ENCODE data around the gene MAP1A. TPM values are rescaled to one million over a fixed set of nuclear protein-coding genes. Genes with fewer than 3 reads are reported as not detected.
A peak's percentile ranks its signal among the peaks of the same experiment; 100 is the strongest.

MAP1A gene
- polyA plus RNA-seq, 1 donor from 2014 or later, result 3.4 TPM

DNA sequence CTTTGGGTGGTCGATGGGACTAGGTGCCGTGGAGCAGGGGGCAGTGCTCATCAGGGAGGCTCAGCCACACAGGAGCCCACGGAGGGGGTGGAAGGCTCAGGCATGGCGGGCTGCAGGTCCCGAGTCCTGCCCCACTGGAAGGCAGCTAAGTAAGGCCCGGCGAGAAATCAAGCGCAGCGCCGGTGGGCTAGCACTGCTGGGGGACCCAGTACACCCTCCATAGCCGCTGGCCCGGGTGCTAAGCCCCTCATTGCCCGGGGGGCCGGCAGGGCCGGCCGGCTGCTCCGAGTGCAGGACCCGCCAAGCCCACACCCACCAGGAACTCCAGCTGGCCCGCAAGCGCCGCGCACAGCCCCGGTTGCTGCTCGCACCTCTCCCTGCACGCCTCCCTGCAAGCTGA lies 43.5 kb upstream of the MAP1A start:
- Histone ChIP-seq H3K9ac (ENCODE audit: low read length) (no peak overlapping the region), H3K36me3 (ENCODE audit: insufficient read depth, low read length) (peaks cover 16% of the 10 kb centered on the region), H3K9me2 (ENCODE audit: insufficient read depth, low read length) (no peaks in the 10 kb centered on the region), H2AFZ (ENCODE audit: low read depth, low read length) (no peak overlapping the region), H3K4me2 (ENCODE audit: low read length) (no peak overlapping the region), H3K9me3 (ENCODE audit: low read length) (no peaks in the 10 kb centered on the region), H3K27me3 (ENCODE audit: insufficient read depth, low read depth, low read length) (no peaks in the 10 kb centered on the region), H4K20me1 (ENCODE audit: insufficient read depth) (no peaks in the 10 kb centered on the region), H3K4me3 (ENCODE audit: low read length) (no peak overlapping the region), H3F3A (ENCODE audit: insufficient read depth, low read length, poor library complexity, severe bottlenecking) (no peaks in the 10 kb centered on the region), H3K79me2 (replicated peaks; ENCODE audit: insufficient read depth, low read length) (peaks cover 5% of the 10 kb centered on the region), H3K27ac (ENCODE audit: low read length) (no peak overlapping the region)
- TF ChIP-seq, protein P1, sequence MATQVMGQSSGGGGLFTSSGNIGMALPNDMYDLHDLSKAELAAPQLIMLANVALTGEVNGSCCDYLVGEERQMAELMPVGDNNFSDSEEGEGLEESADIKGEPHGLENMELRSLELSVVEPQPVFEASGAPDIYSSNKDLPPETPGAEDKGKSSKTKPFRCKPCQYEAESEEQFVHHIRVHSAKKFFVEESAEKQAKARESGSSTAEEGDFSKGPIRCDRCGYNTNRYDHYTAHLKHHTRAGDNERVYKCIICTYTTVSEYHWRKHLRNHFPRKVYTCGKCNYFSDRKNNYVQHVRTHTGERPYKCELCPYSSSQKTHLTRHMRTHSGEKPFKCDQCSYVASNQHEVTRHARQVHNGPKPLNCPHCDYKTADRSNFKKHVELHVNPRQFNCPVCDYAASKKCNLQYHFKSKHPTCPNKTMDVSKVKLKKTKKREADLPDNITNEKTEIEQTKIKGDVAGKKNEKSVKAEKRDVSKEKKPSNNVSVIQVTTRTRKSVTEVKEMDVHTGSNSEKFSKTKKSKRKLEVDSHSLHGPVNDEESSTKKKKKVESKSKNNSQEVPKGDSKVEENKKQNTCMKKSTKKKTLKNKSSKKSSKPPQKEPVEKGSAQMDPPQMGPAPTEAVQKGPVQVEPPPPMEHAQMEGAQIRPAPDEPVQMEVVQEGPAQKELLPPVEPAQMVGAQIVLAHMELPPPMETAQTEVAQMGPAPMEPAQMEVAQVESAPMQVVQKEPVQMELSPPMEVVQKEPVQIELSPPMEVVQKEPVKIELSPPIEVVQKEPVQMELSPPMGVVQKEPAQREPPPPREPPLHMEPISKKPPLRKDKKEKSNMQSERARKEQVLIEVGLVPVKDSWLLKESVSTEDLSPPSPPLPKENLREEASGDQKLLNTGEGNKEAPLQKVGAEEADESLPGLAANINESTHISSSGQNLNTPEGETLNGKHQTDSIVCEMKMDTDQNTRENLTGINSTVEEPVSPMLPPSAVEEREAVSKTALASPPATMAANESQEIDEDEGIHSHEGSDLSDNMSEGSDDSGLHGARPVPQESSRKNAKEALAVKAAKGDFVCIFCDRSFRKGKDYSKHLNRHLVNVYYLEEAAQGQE (IDR thresholded peaks at IDR 0.05; ENCODE audit: borderline replicate concordance), result no peak
- no peak for TF ChIP-seq TAF1 (IDR thresholded peaks at IDR 0.05; ENCODE audit: low read depth)
- TF ChIP-seq POLR2AphosphoS5 (IDR thresholded peaks at IDR 0.05), result no peak
- no peak for TF ChIP-seq EP300 (conservative IDR thresholded peaks at IDR 0.05; ENCODE audit: poor library complexity, severe bottlenecking)
- TF ChIP-seq RAD21 (conservative IDR thresholded peaks at IDR 0.05), result no peak
- TF ChIP-seq SMC3 (conservative IDR thresholded peaks at IDR 0.05; ENCODE audit: poor library complexity), result no peak
- no peak for TF ChIP-seq MXI1 (conservative IDR thresholded peaks at IDR 0.05; ENCODE audit: poor library complexity, severe bottlenecking)
- TF ChIP-seq, protein P2, sequence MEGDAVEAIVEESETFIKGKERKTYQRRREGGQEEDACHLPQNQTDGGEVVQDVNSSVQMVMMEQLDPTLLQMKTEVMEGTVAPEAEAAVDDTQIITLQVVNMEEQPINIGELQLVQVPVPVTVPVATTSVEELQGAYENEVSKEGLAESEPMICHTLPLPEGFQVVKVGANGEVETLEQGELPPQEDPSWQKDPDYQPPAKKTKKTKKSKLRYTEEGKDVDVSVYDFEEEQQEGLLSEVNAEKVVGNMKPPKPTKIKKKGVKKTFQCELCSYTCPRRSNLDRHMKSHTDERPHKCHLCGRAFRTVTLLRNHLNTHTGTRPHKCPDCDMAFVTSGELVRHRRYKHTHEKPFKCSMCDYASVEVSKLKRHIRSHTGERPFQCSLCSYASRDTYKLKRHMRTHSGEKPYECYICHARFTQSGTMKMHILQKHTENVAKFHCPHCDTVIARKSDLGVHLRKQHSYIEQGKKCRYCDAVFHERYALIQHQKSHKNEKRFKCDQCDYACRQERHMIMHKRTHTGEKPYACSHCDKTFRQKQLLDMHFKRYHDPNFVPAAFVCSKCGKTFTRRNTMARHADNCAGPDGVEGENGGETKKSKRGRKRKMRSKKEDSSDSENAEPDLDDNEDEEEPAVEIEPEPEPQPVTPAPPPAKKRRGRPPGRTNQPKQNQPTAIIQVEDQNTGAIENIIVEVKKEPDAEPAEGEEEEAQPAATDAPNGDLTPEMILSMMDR (IDR thresholded peaks at IDR 0.05; ENCODE audit: poor library complexity, severe bottlenecking), result no peak
- no peak for TF ChIP-seq EZH2 (IDR thresholded peaks at IDR 0.05; ENCODE audit: borderline replicate concordance, insufficient read depth, low read length, poor library complexity, severe bottlenecking)

- H3K36me3 ChIP-seq (ENCODE audit: insufficient read depth, low read length), result peaks cover 13% of the 10 kb centered on the region
- no peak overlapping the region for H3K4me3 ChIP-seq (ENCODE audit: low read length)
- no peaks in the 10 kb centered on the region for H3K27me3 ChIP-seq (ENCODE audit: insufficient read depth, low read depth, low read length)
- H3K27ac ChIP-seq (ENCODE audit: low read length), result no peak overlapping the region
- peaks cover 3% of the 10 kb centered on the region for H4K20me1 ChIP-seq (ENCODE audit: insufficient read depth)
- no peaks in the 10 kb centered on the region for H3F3A ChIP-seq (ENCODE audit: insufficient read depth, low read length, poor library complexity, severe bottlenecking)
- H3K79me2 ChIP-seq (replicated peaks; ENCODE audit: insufficient read depth, low read length), result peaks cover 46% of the 10 kb centered on the region
- no peaks in the 10 kb centered on the region for H3K9me3 ChIP-seq (ENCODE audit: low read length)
- no peak overlapping the region for H3K4me2 ChIP-seq (ENCODE audit: low read length)
- TF ChIP-seq, protein P1 (IDR thresholded peaks at IDR 0.05; ENCODE audit: borderline replicate concordance), result no peak
- TF ChIP-seq POLR2AphosphoS5 (IDR thresholded peaks at IDR 0.05) (no peak), EP300 (conservative IDR thresholded peaks at IDR 0.05; ENCODE audit: poor library complexity, severe bottlenecking) (no peak), RAD21 (conservative IDR thresholded peaks at IDR 0.05) (peak; percentile 51), TAF1 (IDR thresholded peaks at IDR 0.05; ENCODE audit: low read depth) (no peak), SMC3 (conservative IDR thresholded peaks at IDR 0.05; ENCODE audit: poor library complexity) (peak; percentile 62), MXI1 (conservative IDR thresholded peaks at IDR 0.05; ENCODE audit: poor library complexity, severe bottlenecking) (no peak)
- TF ChIP-seq, protein P2 (IDR thresholded peaks at IDR 0.05; ENCODE audit: poor library complexity, severe bottlenecking), result peak; percentile 52
- no peak overlapping the region for H2AFZ ChIP-seq (ENCODE audit: low read depth, low read length)
- no peaks in the 10 kb centered on the region for H3K9me2 ChIP-seq (ENCODE audit: insufficient read depth, low read length)
- H3K9ac ChIP-seq (ENCODE audit: low read length), result no peak overlapping the region
Observed at GRCh38 chr15:43483297-43484128, 33.9 kb upstream of the MAP1A start.

Data from neural cell (in vitro differentiated cells).